Measurements from ENCODE around the gene UBASH3B.

The UBASH3B gene

DNA sequence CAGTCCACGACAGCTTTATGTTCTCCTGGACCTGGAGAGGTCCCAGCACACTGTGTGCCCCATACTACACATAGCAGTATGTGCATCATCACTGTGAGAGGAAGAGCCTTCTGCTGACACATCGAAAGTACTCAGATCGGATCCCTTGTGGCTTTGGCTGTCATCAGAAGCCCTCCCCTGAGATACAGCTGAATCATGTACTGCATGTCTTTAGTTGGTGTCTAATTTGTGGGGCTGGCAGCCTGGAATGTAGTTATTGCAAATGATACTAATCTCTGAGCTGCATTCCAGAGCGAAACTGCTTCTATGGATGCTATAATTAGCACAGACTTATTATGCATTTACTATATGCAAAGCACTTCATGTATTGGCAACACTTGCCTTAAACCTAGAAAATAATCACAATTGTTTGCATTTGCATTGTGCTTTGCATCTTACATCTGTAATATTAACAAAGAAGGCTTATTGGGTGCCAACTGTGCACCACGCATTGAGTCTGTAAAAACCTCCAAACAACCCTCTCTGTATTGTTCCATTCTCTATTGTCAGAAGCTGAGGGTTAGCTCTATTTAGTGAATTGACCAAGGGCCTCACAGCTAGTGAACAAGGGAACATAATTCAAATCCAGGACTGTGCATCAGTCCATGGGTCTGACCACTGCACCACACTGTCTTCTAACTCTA, 93.6 kb downstream of the UBASH3B start:
- H3K4me3 ChIP-seq (ENCODE audit: low read depth, low read length): no peak overlapping the region
- TF ChIP-seq, protein P1, sequence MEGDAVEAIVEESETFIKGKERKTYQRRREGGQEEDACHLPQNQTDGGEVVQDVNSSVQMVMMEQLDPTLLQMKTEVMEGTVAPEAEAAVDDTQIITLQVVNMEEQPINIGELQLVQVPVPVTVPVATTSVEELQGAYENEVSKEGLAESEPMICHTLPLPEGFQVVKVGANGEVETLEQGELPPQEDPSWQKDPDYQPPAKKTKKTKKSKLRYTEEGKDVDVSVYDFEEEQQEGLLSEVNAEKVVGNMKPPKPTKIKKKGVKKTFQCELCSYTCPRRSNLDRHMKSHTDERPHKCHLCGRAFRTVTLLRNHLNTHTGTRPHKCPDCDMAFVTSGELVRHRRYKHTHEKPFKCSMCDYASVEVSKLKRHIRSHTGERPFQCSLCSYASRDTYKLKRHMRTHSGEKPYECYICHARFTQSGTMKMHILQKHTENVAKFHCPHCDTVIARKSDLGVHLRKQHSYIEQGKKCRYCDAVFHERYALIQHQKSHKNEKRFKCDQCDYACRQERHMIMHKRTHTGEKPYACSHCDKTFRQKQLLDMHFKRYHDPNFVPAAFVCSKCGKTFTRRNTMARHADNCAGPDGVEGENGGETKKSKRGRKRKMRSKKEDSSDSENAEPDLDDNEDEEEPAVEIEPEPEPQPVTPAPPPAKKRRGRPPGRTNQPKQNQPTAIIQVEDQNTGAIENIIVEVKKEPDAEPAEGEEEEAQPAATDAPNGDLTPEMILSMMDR (IDR thresholded peaks at IDR 0.05; ENCODE audit: low read depth, low read length): no peak

DNA sequence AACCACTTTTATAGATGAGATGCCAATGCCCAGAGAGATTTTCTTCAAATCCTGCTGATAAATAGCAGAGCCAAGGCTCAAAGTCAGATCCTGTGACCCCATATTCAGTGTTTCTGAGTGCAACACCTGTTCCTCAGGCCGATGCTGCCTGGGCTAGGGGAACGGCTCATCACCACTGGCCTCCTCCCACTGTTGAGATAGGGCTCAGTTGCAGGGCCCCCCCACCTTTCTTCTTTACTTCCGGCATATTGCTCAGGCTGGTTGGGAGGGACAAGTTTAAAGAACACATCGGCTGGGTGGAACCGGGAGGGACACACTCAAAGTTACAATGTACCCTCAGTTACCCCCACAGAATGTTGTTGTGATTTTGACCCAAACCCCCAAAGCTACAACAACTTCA, 94.5 kb downstream of the UBASH3B start:
- TF ChIP-seq, protein P1 (IDR thresholded peaks at IDR 0.05; ENCODE audit: low read depth, low read length): no peak
- H3K4me3 ChIP-seq (ENCODE audit: low read depth, low read length): no peak overlapping the region

GRCh38 chr11:122751292-122752070, 96.0 kb downstream of the UBASH3B start:
- TF ChIP-seq, protein P1 (IDR thresholded peaks at IDR 0.05; ENCODE audit: low read depth, low read length): no peak
- H3K4me3 ChIP-seq (ENCODE audit: low read depth, low read length): no peak overlapping the region

DNA sequence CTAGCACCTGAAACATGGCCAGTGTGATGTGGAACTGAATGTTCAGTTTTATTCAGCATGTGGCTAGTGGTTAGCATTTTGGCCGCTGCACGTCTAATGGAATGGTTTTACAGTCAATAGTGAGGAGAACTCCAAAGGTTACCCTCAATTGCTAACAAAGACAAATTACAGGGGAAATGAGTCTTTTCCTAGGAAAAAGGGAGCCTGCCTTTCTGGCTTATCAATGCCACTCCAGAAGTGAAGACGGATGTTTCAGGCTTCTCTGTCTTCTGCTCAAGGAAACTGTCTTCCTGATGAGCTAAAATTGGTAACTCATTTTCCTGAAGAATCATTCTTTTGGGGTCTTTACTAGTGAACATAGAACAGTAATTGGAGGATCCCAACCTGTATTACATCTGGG, 98.5 kb downstream of the UBASH3B start:
- TF ChIP-seq, protein P1 (IDR thresholded peaks at IDR 0.05; ENCODE audit: low read depth, low read length): no peak
- H3K4me3 ChIP-seq (ENCODE audit: low read depth, low read length): no peak overlapping the region

DNA sequence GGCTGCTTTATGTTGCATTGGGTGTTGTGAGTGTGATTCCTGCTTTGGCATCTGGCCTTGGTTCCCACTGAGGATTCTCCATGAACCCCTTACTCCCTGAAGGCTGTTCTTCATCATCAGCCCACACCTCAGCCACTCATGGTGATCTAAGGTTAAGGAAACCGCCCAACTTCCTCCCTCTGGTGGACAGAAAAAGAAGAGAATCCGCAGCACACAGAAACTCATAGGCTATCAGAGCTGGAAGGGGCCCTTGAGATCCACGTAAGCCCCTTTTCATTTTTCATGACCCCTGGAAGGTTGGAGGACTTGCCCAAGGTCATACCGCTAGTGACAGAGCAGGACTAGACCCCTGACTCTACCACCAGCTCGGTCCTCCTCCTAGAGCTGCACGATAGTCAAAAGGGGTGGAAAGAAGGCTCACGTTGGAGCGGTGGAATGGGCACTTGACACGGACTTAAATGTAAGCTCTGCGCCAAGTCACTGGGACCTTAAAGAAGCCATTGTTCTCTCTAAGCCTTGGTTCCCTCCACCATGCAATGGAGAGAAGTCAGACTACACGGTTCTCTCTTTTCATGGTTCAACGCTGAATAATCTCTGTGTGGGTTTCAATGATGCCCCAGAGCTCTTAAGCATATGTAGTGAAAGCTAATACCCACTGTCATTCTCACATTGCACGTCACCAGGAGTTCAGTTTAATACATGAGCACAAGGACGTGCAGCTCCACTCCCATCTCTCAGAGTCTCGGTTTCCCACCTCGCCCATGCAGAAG, 99.2 kb downstream of the UBASH3B start:
- no peak overlapping the region for H3K4me3 ChIP-seq (ENCODE audit: low read depth, low read length)
- TF ChIP-seq, protein P1 (IDR thresholded peaks at IDR 0.05; ENCODE audit: low read depth, low read length): peak; percentile 29; the same call in 1 of the 2 replicates

DNA sequence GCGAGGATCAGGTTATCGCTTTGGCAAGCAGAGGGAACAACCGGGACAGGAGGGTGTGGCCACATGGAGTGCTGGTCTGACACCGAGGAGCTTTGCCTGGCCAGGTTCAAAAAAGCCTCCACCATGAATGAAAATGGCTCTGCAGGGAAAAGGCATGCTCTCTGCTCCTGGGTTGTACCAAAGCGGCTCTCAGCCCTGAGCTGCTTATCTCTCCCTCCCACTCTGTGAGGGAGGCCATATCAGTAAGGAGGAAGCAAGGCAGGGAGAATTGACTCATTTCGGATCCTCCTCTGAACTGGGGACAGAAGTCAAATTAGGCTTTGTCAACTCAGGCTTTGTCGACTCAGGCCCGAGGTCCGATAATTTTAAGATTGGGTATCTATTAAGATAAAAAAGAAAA, 99.9 kb downstream of the UBASH3B start:
- TF ChIP-seq, protein P1 (IDR thresholded peaks at IDR 0.05; ENCODE audit: low read depth, low read length): no peak

More for the DNA sequence above, 99.9 kb downstream of the UBASH3B start:
- H3K4me3 ChIP-seq (ENCODE audit: low read depth, low read length): no peak overlapping the region

Measured in WI38 (cell line).